H4 (cell line): Measurements from ENCODE around the gene MUL1. TPM values are rescaled to one million over a fixed set of nuclear protein-coding genes. Genes with fewer than 3 reads are reported as not detected.

ENCODE experiments used
- DNase-seq: peaks from one replicate; pipeline ENCODE4 v3.0.0-alpha.2; 2015; ENCODE audit warnings: low spot score
- total RNA-seq: library from RNA; depleted of rRNA; stranded (reverse); fragments of >200 nt; shearing (Covaris generic); gene quantifications from 2 replicates; pipeline ENCODE4 v1.2.3, GENCODE V29; 2014

The MUL1 gene
- total RNA-seq, 1 experiment from 2014 or later: 38.0 TPM

- peak; percentile 40 for DNase-seq
Measured at GRCh38 chr1:20485527-20486456, 22.2 kb downstream of the MUL1 start, which contains the start of gene CAMK2N1. CAMK2N1 (minus strand) TSS chr1:20486210; CDS start chr1:20485379, 831 bp downstream.

- no peak for DNase-seq
Measured at GRCh38 chr1:20484519-20485462, 23.2 kb downstream of the MUL1 start.

GRCh38 chr1:20483833-20484518, 24.0 kb downstream of the MUL1 start:
- DNase-seq: no peak

GRCh38 chr1:20483098-20483832, 24.7 kb downstream of the MUL1 start:
- no peak for DNase-seq

GRCh38 chr1:20481643-20482498, 26.1 kb downstream of the MUL1 start:
- no peak for DNase-seq

GRCh38 chr1:20480951-20481617, 26.9 kb downstream of the MUL1 start:
- no peak for DNase-seq

GRCh38 chr1:20480243-20480944, 27.6 kb downstream of the MUL1 start:
- DNase-seq: no peak

- DNase-seq: no peak
Measured at GRCh38 chr1:20479840-20480239, 28.1 kb downstream of the MUL1 start.

GRCh38 chr1:20478057-20478635, 29.8 kb downstream of the MUL1 start:
- DNase-seq: no peak

- DNase-seq: peak; percentile 25
Measured at GRCh38 chr1:20477348-20478056, 30.4 kb downstream of the MUL1 start.

GRCh38 chr1:20476265-20477038, 31.5 kb downstream of the MUL1 start:
- DNase-seq: peak; percentile 62

GRCh38 chr1:20474996-20475395, 33.0 kb downstream of the MUL1 start:
- no peak for DNase-seq

GRCh38 chr1:20474333-20474975, 33.5 kb downstream of the MUL1 start:
- DNase-seq: no peak

- no peak for DNase-seq
Measured at GRCh38 chr1:20473894-20474293, 34.1 kb downstream of the MUL1 start.

- no peak for DNase-seq
Measured at GRCh38 chr1:20472860-20473711, 34.9 kb downstream of the MUL1 start.

- no peak for DNase-seq
Measured at GRCh38 chr1:20472121-20472520, 35.8 kb downstream of the MUL1 start.
